A549 (cell line): ENCODE measurements around the gene ARMS2. TPM values are rescaled to one million over a fixed set of nuclear protein-coding genes. Genes with fewer than 3 reads are reported as not detected.

Source experiments
- ATAC-seq, 2 experiments: fragments of 200-7000 bp in 1 of 2; fragments of >200 bp in 1 of 2; cut with Nextera tagmentation in 1 of 2; cut with Tn5 transposase in 1 of 2; 3 replicates each; pipeline versions ENCODE4 v1.8.0 to v1.9.1; 2018 to 2020; ENCODE audit warnings: mild to moderate bottlenecking in 1 of 2, moderate library complexity in 1 of 2
- CTCF ChIA-PET: fragments of 300-600 bp; sonication (Branson Sonifier 250); formaldehyde crosslinking; extraction: SDS; loops from one replicate; lab custom pipeline; 2021; ENCODE audit warnings: antibody characterized with exemption, inconsistent platforms; lab: Yijun Ruan, JAX
- POLR2A ChIA-PET: fragments of 350-600 bp; formaldehyde crosslinking; extraction: SDS; loops from one replicate; lab custom pipeline; 2021; ENCODE audit warnings: antibody characterized with exemption, inconsistent platforms; lab: Yijun Ruan, JAX
- DNase-seq, 2 experiments: peaks; one replicate each; pipeline versions ENCODE4 v3.0.0 to v3.0.0-alpha.2; 2011 to 2016; ENCODE audit warnings: low read depth in 1 of 2, low spot score in 1 of 2
- FAIRE-seq: peaks from 2 replicates; lab custom pipeline; 2011; peaks lifted over from hg19 to GRCh38; lab: Jason Lieb, UNC
- H3K27ac ChIP-seq, 2 experiments: fragments of >200 bp; sonication (Bioruptor Twin); formaldehyde crosslinking; 3 replicates each; pipeline ENCODE4 v1.5.1; 2016 to 2017
- H3K4me1 ChIP-seq: fragments of >200 bp; sonication (Bioruptor Twin); formaldehyde crosslinking; 3 replicates; pipeline ENCODE4 v1.6.1; 2016
- H3K4me2 ChIP-seq: fragments of >200 bp; sonication (Bioruptor Twin); formaldehyde crosslinking; 3 replicates; pipeline ENCODE4 v1.6.1; 2016
- H3K4me3 ChIP-seq: fragments of >200 bp; sonication (Bioruptor Twin); formaldehyde crosslinking; 3 replicates; pipeline ENCODE4 v1.5.1; 2016
- H3K9me3 ChIP-seq: fragments of >200 bp; sonication (Bioruptor Twin); formaldehyde crosslinking; 3 replicates; pipeline ENCODE4 v1.6.1; 2016
- BCL3 ChIP-seq: fragments of >200 bp; sonication (Bioruptor Twin); formaldehyde crosslinking; IDR thresholded peaks from 3 replicates; pipeline ENCODE4 v1.6.1; 2016
- BHLHE40 ChIP-seq: IDR thresholded peaks from 2 replicates; pipeline ENCODE4 v1.6.1; 2012; ENCODE audit warnings: low read depth, low read length, inconsistent platforms
- CBX2 ChIP-seq: fragments of 200-600 bp; sonication (generic); IDR thresholded peaks from 2 replicates; pipeline ENCODE4 v1.6.1; 2016; ENCODE audit warnings: low read depth, mild to moderate bottlenecking, borderline replicate concordance
- CBX8 ChIP-seq: fragments of 200-600 bp; sonication (generic); IDR thresholded peaks from 2 replicates; pipeline ENCODE4 v1.6.1; 2016
- CEBPB ChIP-seq, 2 experiments: fragments of >200 bp in 1 of 2; sonication (Bioruptor Twin) in 1 of 2; formaldehyde crosslinking in 1 of 2; IDR thresholded peaks; 2 replicates each; pipeline ENCODE4 v1.6.1; 2012 to 2016
- CHD4 ChIP-seq: fragments of 200-600 bp; sonication (generic); IDR thresholded peaks from 2 replicates; pipeline ENCODE4 v1.6.1; 2016; ENCODE audit warnings: antibody characterized with exemption, mild to moderate bottlenecking, borderline replicate concordance
- EHF ChIP-seq: fragments of 250-450 bp; sonication (Bioruptor Pico); IDR thresholded peaks from 2 replicates; pipeline ENCODE4 v1.5.0; 2020; ENCODE audit warnings: mild to moderate bottlenecking
- EP300 ChIP-seq, 2 experiments: fragments of >200 bp; sonication (Bioruptor Twin); formaldehyde crosslinking; IDR thresholded peaks; 2 replicates in 1 of 2; 3 replicates in 1 of 2; pipeline ENCODE4 v1.6.1; 2016 to 2017
- ESRRA ChIP-seq: fragments of 150-350 bp; IDR thresholded peaks from 2 replicates; pipeline ENCODE4 v1.6.1; 2014; ENCODE audit warnings: mild to moderate bottlenecking, low read length, borderline replicate concordance
- HEYL ChIP-seq: fragments of 250-450 bp; sonication (Bioruptor Pico); IDR thresholded peaks from 2 replicates; pipeline ENCODE4 v1.8.0; 2021; ENCODE audit warnings: mild to moderate bottlenecking, moderate library complexity
- JUNB ChIP-seq: fragments of >200 bp; sonication (Bioruptor Twin); formaldehyde crosslinking; IDR thresholded peaks from 2 replicates; pipeline ENCODE4 v1.6.1; 2016
- KDM5A ChIP-seq: fragments of 200-600 bp; sonication (generic); IDR thresholded peaks from 2 replicates; pipeline ENCODE4 v1.6.1; 2016; ENCODE audit warnings: antibody characterized with exemption, mild to moderate bottlenecking
- MAFK ChIP-seq: fragments of 450-650 bp; IDR thresholded peaks from 2 replicates; pipeline ENCODE4 v1.6.1; 2014; ENCODE audit not compliant: partially characterized antibody
- MAZ ChIP-seq: fragments of 150-350 bp; IDR thresholded peaks from 2 replicates; pipeline ENCODE4 v1.6.1; 2014; ENCODE audit warnings: antibody characterized with exemption, low read depth, low read length, borderline replicate concordance
- MYC ChIP-seq: IDR thresholded peaks from 2 replicates; pipeline ENCODE4 v1.6.1; 2012; ENCODE audit warnings: mild to moderate bottlenecking, inconsistent platforms, low read length, improper control_type of control experiment, borderline replicate concordance
- NPAS2 ChIP-seq: fragments of 250-450 bp; sonication (Bioruptor Pico); IDR thresholded peaks from 2 replicates; pipeline ENCODE4 v1.8.0; 2022; ENCODE audit warnings: mild to moderate bottlenecking, moderate library complexity, borderline replicate concordance
- NR3C1 ChIP-seq: fragments of >200 bp; sonication (Bioruptor Twin); formaldehyde crosslinking; IDR thresholded peaks from 3 replicates; pipeline ENCODE4 v1.6.1; 2017
- POLR2A ChIP-seq: IDR thresholded peaks from 2 replicates; pipeline ENCODE4 v1.6.1; 2012; ENCODE audit warnings: mild to moderate bottlenecking, low read length
- RAD21 ChIP-seq, 2 experiments: fragments of >200 bp in 1 of 2; sonication (Bioruptor Twin) in 1 of 2; formaldehyde crosslinking in 1 of 2; IDR thresholded peaks in 1 of 2; conservative IDR thresholded peaks in 1 of 2; 2 replicates in 1 of 2; 3 replicates in 1 of 2; pipeline ENCODE4 v1.6.1; 2012 to 2018; ENCODE audit warnings: inconsistent platforms in 1 of 2
- RFX5 ChIP-seq: fragments of 450-650 bp; IDR thresholded peaks from 2 replicates; pipeline ENCODE4 v1.7.1; 2014; ENCODE audit warnings: antibody characterized with exemption, mild to moderate bottlenecking, moderate library complexity
- SREBF2 ChIP-seq: fragments of 450-650 bp; IDR thresholded peaks from 2 replicates; pipeline ENCODE4 v1.6.1; 2014; ENCODE audit warnings: mild to moderate bottlenecking, moderate library complexity
- TFCP2L1 ChIP-seq: fragments of 250-450 bp; sonication (Bioruptor Pico); IDR thresholded peaks from 2 replicates; pipeline ENCODE4 v1.5.0; 2021; ENCODE audit warnings: mild to moderate bottlenecking
- TP53 ChIP-seq: fragments of 250-450 bp; sonication (Bioruptor Pico); IDR thresholded peaks from 2 replicates; pipeline ENCODE4 v1.5.0; 2021; ENCODE audit warnings: mild to moderate bottlenecking, moderate library complexity
- ZC3H11A ChIP-seq: fragments of 450-650 bp; IDR thresholded peaks from 2 replicates; pipeline ENCODE4 v1.6.1; 2014; ENCODE audit warnings: antibody characterized with exemption, mild to moderate bottlenecking
- WGBS: methylation state at CpG from one replicate; pipeline ENCODE4 v1.1.6; 2017; ENCODE audit errors: missing lambda C conversion rate; 5-methylcytosine and 5-hydroxymethylcytosine counted together
- polyA plus RNA-seq, 4 experiments: library from polyadenylated mRNA; depleted of rRNA in 3 of 4; stranded (reverse); fragments of >200 nt; fragmentation: RNase III in 1 of 4; extraction: RNeasy Plus Mini Kit Qiagen cat#74134 plus additional on column Dnase treatment in 1 of 4; gene quantifications; 2 replicates in 3 of 4; 3 replicates in 1 of 4; pipeline ENCODE4 v1.2.3, GENCODE V29; 2011 to 2017

ARMS2 gene
- polyA plus RNA-seq, 2 of the 4 experiments (the other 2 are of a cell fraction): not detected

GRCh38 chr10:122455376-122456079 is 1.1 kb downstream of the ARMS2 start:
- WGBS: 78% methylated on average over 11 of the region's 11 CpGs

GRCh38 chr10:122457934-122458333 is 3.5 kb downstream of the ARMS2 start:
- Histone ChIP-seq H3K27ac (no peak overlapping the region), H3K9me3 (no peaks in the 10 kb centered on the region), H3K4me2 (no peak overlapping the region), H3K4me1 (peaks cover 8% of the 10 kb centered on the region; the same call in 2 of the 3 replicates), H3K4me3 (no peak overlapping the region)
- TF ChIP-seq CHD4 (no peak), EHF (CRISPR knock-in tag) (no peak), KDM5A (no peak), CEBPB (IDR thresholded peaks at IDR 0.05) (no peak), MAZ (no peak), BCL3 (no peak), RAD21 (conservative IDR thresholded peaks at IDR 0.05 in 1 of 2, IDR thresholded peaks at IDR 0.05 in 1 of 2) (no peak), TP53 (CRISPR knock-in tag) (no peak), SREBF2 (no peak), BHLHE40 (no peak), CBX8 (no peak), NPAS2 (CRISPR knock-in tag) (no peak)
- WGBS: 66% methylated on average over 5 of the region's 5 CpGs
- ATAC-seq (no peak), FAIRE-seq (no peak), DNase-seq (no peak)
- ChIA-PET CTCF (interaction anchor here (0.9 to 2.4 kb wide), 4 partner anchors 17 to 159 kb away, joined by 3 to 13 read pairs (median 4); no protein-coding TSS in a partner anchor), POLR2A (no interaction called here)

More at GRCh38 chr10:122455376-122456079, 1.1 kb downstream of the ARMS2 start:
- no peak overlapping the region for H3K4me3 ChIP-seq
- TF ChIP-seq JUNB (no peak), TFCP2L1 (CRISPR knock-in tag) (no peak), CBX8 (no peak), MYC (no peak), EP300 (IDR thresholded peaks at IDR 0.05) (no peak), ZC3H11A (no peak), ESRRA (no peak), HEYL (CRISPR knock-in tag) (no peak), CBX2 (no peak), MAFK (no peak), RFX5 (no peak), NR3C1 (no peak), BCL3 (no peak), TP53 (CRISPR knock-in tag) (no peak), POLR2A (no peak)
- TF ChIP-seq, all 56 proteins: peak for 0
- peaks cover 7% of the 10 kb centered on the region for H3K4me1 ChIP-seq
- no peak overlapping the region for H3K4me2 ChIP-seq
- no peak overlapping the region for H3K27ac ChIP-seq
- H3K9me3 ChIP-seq: no peaks in the 10 kb centered on the region
- POLR2A ChIA-PET: no interaction called here
- no peak for ATAC-seq
- no peak for FAIRE-seq
- DNase-seq: no peak
- CTCF ChIA-PET: interaction anchor here (0.5 to 1.3 kb wide), 5 partner anchors 13 to 188 kb away, joined by 3 to 6 read pairs (median 3); no protein-coding TSS in a partner anchor
